ENCODE results near the gene DIO3.

DIO3 gene

GRCh38 chr14:101584055-101584859 lies 23.0 kb downstream of the DIO3 start:
- DNase-seq, result no peak

GRCh38 chr14:101585211-101585610 lies 23.9 kb downstream of the DIO3 start:
- DNase-seq, result no peak

- no peak for DNase-seq
Observed at GRCh38 chr14:101586531-101587430, 25.5 kb downstream of the DIO3 start.

GRCh38 chr14:101587441-101587911 lies 26.2 kb downstream of the DIO3 start:
- DNase-seq, result no peak

GRCh38 chr14:101588286-101588975 lies 27.1 kb downstream of the DIO3 start:
- no peak for DNase-seq

GRCh38 chr14:101588990-101589389 lies 27.7 kb downstream of the DIO3 start:
- DNase-seq, result no peak

GRCh38 chr14:101589486-101590015 lies 28.3 kb downstream of the DIO3 start:
- DNase-seq, result no peak

GRCh38 chr14:101590062-101590461 lies 28.8 kb downstream of the DIO3 start:
- no peak for DNase-seq

- no peak for DNase-seq
Observed at GRCh38 chr14:101590616-101591015, 29.3 kb downstream of the DIO3 start.

- DNase-seq, result no peak
Observed at GRCh38 chr14:101591121-101591520, 29.8 kb downstream of the DIO3 start.

- DNase-seq, result no peak
Observed at GRCh38 chr14:101591582-101591981, 30.3 kb downstream of the DIO3 start.

GRCh38 chr14:101593411-101594238 lies 32.3 kb downstream of the DIO3 start:
- DNase-seq, result no peak

- DNase-seq, result no peak
Observed at GRCh38 chr14:101594511-101595148, 33.3 kb downstream of the DIO3 start.

- DNase-seq, result no peak
Observed at GRCh38 chr14:101595349-101595748, 34.1 kb downstream of the DIO3 start.

GRCh38 chr14:101595887-101596721 lies 34.8 kb downstream of the DIO3 start:
- no peak for DNase-seq

GRCh38 chr14:101596742-101597141 lies 35.4 kb downstream of the DIO3 start:
- DNase-seq, result no peak

GRCh38 chr14:101598159-101598558 lies 36.9 kb downstream of the DIO3 start:
- DNase-seq, result no peak

- DNase-seq, result no peak
Observed at GRCh38 chr14:101598571-101599233, 37.4 kb downstream of the DIO3 start.

GRCh38 chr14:101599234-101599885 lies 38.1 kb downstream of the DIO3 start:
- DNase-seq, result no peak
